ENCODE data around the gene CCDC57.

Gene CCDC57

DNA sequence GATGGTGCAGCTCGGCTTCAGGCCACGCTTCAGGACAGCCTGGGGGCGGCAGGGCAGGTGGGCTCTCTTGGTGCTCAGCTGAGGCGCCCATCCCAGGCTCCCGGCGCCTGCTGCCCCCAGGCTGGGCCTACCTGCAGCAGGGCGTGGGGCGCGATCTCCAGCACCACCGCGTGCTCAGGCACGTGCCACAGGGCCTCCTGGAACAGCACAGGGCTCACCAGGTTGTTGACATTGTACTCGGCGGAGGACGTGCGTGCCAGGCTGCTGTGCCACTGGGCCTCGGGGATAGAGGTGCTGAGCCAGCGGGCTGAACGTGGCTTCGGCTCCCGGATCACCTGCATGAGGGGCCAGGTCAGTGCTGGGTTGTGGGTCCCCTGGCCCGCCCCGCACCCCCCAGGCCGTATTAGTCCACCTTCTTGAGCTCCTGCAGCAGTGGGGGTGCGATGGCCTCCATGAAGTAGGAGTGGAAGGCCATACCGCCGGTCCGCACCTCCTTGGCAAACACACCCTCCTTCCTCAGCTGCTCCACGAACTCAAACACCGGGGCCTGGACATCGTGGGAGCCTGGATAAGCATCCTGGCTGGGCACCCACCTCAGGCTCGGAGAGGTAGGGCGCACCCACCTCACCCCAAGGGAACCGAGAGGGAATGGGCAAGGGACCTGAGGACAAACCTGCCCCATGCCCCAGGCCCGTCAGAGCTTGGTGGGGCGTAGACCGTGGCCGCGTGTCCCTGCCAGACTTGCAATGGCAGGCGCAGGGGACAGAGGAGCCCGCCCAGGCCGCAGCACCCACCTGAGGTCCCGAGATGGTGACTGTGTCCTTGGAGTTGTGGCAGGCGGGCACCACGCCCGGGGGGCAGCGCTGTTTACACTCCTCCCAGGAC is 123.6 kb downstream of the CCDC57 start:
- no peak for FAIRE-seq

- no peak for FAIRE-seq
These were observed 124.4 kb downstream of the CCDC57 start for GRCh38 chr17:82087961-82088837.

- no peak for FAIRE-seq
These were observed 125.4 kb downstream of the CCDC57 start for GRCh38 chr17:82086941-82087906.

GRCh38 chr17:82085931-82086764 is 126.5 kb downstream of the CCDC57 start:
- no peak for FAIRE-seq

- FAIRE-seq = no peak
These were observed 127.4 kb downstream of the CCDC57 start for GRCh38 chr17:82085031-82085861.

DNA sequence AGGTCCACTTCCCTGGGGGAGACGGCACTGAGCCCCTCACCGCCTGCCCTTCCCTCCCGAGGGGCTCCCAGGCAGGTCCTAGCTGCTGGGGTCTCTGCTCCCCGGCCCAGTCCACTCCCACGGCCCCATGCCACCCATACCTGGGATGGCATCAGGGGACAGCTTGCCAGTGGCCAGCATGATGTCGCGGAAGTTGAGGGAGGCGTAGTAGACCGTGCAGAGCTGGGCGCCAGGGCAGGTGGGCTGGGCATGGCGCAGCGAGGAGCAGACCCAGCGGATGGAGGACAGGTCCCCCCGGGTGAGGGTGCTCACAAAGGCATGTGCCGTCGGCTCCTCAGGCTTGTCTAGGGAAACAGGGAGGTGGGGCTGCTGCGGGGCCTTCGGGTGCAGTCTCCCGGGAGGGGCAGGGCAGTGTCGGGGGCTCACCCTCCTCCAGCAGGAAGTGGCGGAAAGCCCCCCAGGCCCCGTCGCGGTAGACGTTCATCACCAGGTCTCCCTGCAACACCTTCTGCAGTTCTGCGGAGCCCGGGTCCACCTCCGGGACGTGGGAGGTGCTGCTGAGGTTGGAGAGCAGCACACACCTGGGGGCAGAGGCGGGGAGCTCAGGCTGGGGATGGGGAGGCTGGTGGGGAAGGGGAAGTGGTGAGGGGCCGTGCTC is 128.1 kb downstream of the CCDC57 start:
- no peak for FAIRE-seq

DNA sequence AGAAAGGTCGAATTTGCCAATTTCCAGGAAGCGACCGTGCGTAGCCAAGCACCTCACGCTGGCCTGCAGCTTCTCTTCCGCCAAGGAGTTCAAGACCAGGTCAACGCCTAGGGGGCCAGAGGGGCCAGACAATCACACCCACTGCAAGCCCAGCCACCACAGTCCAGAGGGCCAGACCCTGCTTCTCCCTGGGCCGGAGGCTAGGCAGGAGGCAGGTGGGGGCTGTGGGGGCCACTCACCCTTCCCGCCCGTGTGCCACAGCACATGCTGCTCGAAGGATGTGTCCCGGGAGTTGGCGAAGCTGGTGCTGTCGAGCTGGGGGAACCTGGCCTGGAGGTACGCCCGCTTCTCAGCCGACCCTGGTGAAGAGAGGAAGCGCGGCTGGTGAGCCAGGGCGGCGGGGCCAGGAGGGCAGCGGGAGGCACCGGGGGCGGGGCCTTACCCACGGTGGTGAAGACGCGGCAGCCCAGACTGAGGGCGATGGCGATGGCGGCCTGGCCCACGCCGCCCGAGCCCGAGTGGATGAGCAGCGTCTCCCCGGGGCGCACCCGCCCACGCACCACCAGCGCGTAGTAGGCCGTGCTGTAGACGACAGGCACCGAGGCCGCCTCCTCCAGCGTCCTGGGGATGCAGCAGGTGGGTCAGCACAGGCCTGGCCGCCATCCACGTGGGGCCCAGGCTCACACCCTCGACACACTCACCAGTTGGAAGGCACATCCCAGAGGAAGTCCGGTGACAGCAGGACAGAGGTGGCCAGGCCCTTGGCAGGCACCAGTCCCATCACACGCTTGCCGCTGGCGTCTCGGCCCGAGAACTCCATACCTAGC is 128.9 kb downstream of the CCDC57 start:
- no peak for FAIRE-seq

- no peak for FAIRE-seq
These were observed 129.6 kb downstream of the CCDC57 start for GRCh38 chr17:82083009-82083408.

- no peak for FAIRE-seq
These were observed 130.2 kb downstream of the CCDC57 start for GRCh38 chr17:82082456-82082855.

GRCh38 chr17:82081966-82082365 is 130.7 kb downstream of the CCDC57 start:
- FAIRE-seq = no peak

DNA sequence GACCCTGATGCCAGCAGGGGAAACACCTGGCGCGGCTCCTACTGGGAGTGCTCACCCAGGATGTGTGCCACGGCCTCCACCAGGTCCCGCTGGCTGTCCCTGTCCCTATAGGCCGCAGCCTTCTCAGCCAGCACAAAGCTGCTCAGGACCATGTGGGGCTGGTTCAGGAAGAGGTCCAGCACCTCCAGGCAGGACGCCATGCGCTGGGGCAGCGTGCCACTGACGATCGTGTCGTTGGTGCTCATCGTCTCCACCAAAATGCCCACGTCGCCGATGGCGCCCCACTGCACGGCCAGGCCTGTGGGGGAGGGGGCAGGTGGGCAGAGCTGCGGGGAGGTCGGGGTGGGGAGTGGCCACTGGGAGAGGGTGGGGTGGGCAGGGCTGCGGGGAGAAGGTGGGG is 131.1 kb downstream of the CCDC57 start:
- no peak for FAIRE-seq

DNA sequence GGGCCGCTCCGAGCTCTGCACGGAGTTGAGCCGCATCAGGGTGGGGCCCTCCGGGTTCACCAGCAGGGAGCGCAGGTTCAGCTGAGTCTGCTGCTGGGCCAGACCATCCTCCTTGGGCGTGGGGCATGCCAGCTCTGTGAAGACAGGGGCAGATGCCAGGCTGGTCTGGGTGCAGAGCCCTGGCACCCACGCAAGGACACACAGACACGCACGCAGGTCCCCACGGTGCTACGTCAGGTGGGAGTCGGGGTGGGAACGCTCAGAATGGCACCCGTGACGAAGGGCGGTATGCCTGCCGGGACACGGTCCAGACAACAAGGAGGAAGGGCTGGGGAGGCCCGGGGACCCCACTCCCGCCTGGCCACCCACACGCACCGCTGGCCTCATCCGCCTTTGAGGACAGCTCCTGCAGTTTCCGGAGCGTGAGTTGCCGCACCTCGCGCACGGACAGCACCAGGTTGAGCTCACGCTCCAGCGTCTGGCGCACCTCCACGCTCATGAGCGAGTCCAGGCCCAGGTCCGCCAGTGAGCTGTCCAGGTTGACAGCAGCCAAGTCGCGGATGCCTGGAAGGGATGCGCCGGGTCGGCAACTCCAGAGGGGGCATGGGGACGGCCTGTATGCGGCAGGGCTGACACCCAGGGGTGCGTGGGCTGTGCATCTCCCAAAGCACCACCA is 131.7 kb downstream of the CCDC57 start:
- FAIRE-seq = no peak

DNA sequence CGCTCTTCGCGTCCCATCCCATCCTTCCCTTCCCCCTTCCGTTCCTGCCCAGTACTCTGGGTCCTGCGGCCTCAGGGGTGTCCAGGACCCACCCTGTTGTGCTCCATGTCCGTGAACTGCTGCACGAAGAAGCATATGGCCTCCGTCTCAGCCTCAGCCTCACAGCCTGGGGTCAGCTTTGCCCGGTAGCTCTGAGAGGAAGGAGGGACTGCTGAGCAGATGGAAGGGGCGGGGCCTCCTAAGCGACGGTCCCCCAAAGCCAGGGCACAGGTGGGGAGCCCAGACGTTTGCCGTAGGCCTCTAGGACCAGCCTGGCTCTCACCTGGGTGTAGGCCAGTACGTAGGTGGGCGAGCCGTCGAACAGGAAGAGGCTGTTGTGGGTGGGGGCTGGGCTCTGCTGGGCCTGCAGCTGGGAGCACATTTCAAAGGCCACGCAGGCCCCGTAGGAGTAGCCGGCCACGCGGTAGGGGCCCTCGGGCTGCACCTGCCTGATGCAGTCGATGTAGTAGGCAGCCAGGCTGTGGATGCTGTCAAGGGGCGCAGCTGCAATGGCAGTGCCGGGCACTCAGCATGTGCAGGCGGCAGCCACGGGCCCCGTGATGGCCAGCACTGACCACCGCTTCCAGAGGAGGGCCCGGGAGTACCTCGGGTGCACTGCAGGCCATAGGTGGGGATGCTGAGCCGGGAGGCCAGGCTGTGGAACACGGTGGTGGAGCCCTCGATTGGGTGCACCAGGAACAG is 132.4 kb downstream of the CCDC57 start:
- FAIRE-seq = no peak

- FAIRE-seq = no peak
These were observed 133.5 kb downstream of the CCDC57 start for GRCh38 chr17:82079001-82079677.

DNA sequence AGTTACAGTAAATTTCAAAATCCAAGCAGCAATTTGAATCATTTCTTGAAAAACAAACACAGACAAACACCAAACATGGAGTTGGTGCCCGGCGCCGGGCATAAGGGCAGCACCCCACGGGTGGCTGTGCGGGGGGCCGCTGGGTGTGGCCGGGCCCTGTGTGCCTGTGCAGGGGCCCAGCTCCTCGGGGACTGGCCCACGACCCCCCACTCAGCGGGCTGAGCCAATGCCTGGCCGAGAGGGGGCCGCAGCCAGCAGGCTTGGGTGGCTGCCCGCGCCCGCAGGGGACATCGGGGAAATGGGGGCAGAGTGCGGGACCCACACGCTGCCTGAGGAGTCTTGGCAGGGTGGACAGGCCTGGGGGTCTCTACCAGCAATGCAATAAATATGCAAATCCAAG is 134.2 kb downstream of the CCDC57 start:
- FAIRE-seq = no peak

GRCh38 chr17:82077617-82078358 is 134.9 kb downstream of the CCDC57 start:
- FAIRE-seq = no peak
